ENCODE data around the gene ABCC9.
"Not testable (repeated sequence)": the region's sequence is repeated elsewhere in the genome, so short reads cannot be mapped to it uniquely, and the experiment has no call there.

Gene ABCC9

GRCh38 chr12:21907948-21908837 lies 33.0 kb downstream of the ABCC9 start:
- TF ChIP-seq CTCF (IDR thresholded peaks at IDR 0.05; ENCODE audit: borderline replicate concordance, control extremely low read depth, extremely low read depth, insufficient read depth, missing control alignments): no peak
- DNase-seq (ENCODE audit: low spot score): no peak
- in situ Hi-C loops (cut with MboI; ENCODE audit: low sequenced_read_pairs, unreplicated experiment): no loop called here

GRCh38 chr12:21906919-21907493 lies 34.2 kb downstream of the ABCC9 start:
- no peak for DNase-seq (ENCODE audit: low spot score)
- in situ Hi-C loops (cut with MboI; ENCODE audit: low sequenced_read_pairs, unreplicated experiment): no loop called here
- TF ChIP-seq CTCF (IDR thresholded peaks at IDR 0.05; ENCODE audit: borderline replicate concordance, control extremely low read depth, extremely low read depth, insufficient read depth, missing control alignments): no peak

GRCh38 chr12:21899532-21899931 lies 41.7 kb downstream of the ABCC9 start:
- in situ Hi-C loops (cut with MboI; ENCODE audit: low sequenced_read_pairs, unreplicated experiment); DNase-seq (ENCODE audit: low spot score): not testable (repeated sequence)

- in situ Hi-C loops (cut with MboI; ENCODE audit: low sequenced_read_pairs, unreplicated experiment): no loop called here
- no peak for DNase-seq (ENCODE audit: low spot score)
- no peak for TF ChIP-seq CTCF (IDR thresholded peaks at IDR 0.05; ENCODE audit: borderline replicate concordance, control extremely low read depth, extremely low read depth, insufficient read depth, missing control alignments)
These were observed 45.6 kb downstream of the ABCC9 start for GRCh38 chr12:21895651-21896050.

GRCh38 chr12:21894792-21895595 lies 46.2 kb downstream of the ABCC9 start:
- in situ Hi-C loops (cut with MboI; ENCODE audit: low sequenced_read_pairs, unreplicated experiment): no loop called here
- DNase-seq (ENCODE audit: low spot score): no peak
- TF ChIP-seq CTCF (IDR thresholded peaks at IDR 0.05; ENCODE audit: borderline replicate concordance, control extremely low read depth, extremely low read depth, insufficient read depth, missing control alignments): no peak

- in situ Hi-C loops (cut with MboI; ENCODE audit: low sequenced_read_pairs, unreplicated experiment): no loop called here
- DNase-seq (ENCODE audit: low spot score): no peak
- no peak for TF ChIP-seq CTCF (IDR thresholded peaks at IDR 0.05; ENCODE audit: borderline replicate concordance, control extremely low read depth, extremely low read depth, insufficient read depth, missing control alignments)
These were observed 47.3 kb downstream of the ABCC9 start for GRCh38 chr12:21893924-21894323.
